Measurements from ENCODE around the gene ENPP5.

DNA sequence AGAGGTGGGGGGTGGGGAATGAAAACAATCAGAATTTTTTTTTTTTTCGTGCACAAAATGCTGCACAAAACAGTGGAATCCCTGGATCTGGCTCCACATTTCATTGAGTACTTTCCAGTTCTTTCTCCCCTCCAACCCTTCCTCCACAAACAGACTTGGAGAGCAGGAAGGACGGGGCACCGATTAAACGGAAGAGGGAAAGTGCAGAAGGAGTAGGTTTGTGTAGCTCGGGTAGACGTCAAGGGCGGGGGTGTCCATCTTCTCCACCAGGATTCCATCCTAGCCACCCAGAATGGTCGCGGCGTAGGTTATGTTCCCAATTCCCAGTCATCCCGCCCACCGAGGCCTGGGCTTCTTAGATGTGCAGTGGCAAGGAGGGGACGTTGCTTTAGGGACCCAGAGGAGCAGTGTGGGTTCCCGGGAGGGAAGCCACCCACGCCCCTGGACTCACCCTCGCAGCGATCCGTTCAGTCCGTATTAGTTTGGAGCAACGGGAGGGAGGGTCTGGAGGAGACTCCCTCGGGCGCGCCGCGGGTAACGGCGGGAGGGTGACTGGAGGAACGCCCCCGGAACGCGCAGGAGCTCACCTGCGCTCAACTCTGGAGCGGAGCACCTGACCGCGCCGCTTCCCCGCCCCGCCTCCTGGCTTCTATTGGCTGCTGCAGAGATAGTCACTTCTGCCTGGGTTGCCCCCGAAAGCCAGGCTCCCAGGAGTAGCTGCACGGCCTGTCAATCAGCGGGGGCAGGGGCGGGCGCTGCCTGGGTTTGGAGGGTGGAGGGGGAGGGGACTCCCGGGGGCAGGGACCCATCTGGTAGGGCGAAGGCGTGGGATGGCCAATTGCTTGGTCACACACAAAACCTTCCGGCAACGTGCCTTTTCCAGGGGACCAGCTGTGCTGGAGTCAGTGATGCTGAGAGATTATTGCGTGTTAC lies at the start of gene ENPP5:
- TF ChIP-seq RAD21 (IDR thresholded peaks at IDR 0.05; ENCODE audit: low read length) (no peak), FOS (IDR thresholded peaks at IDR 0.05; ENCODE audit: low read depth, low read length) (no peak), BHLHE40 (IDR thresholded peaks at IDR 0.05; ENCODE audit: low read depth, low read length) (no peak), MAFK (IDR thresholded peaks at IDR 0.05; ENCODE audit: low read depth, low read length) (no peak), POLR2A (IDR thresholded peaks at IDR 0.05; ENCODE audit: low read depth, low read length) (no peak)
- TF ChIP-seq, protein P1, sequence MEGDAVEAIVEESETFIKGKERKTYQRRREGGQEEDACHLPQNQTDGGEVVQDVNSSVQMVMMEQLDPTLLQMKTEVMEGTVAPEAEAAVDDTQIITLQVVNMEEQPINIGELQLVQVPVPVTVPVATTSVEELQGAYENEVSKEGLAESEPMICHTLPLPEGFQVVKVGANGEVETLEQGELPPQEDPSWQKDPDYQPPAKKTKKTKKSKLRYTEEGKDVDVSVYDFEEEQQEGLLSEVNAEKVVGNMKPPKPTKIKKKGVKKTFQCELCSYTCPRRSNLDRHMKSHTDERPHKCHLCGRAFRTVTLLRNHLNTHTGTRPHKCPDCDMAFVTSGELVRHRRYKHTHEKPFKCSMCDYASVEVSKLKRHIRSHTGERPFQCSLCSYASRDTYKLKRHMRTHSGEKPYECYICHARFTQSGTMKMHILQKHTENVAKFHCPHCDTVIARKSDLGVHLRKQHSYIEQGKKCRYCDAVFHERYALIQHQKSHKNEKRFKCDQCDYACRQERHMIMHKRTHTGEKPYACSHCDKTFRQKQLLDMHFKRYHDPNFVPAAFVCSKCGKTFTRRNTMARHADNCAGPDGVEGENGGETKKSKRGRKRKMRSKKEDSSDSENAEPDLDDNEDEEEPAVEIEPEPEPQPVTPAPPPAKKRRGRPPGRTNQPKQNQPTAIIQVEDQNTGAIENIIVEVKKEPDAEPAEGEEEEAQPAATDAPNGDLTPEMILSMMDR (conservative IDR thresholded peaks at IDR 0.05; ENCODE audit: low read depth, low read length): no peak
